ENCODE results near the gene KIF13A.

KIF13A gene

GRCh38 chr6:17785094-17785787 is 202.2 kb downstream of the KIF13A start:
- TF ChIP-seq CTCF (IDR thresholded peaks at IDR 0.05; ENCODE audit: insufficient read depth, missing control alignments) = no peak
- FAIRE-seq = no peak

DNA sequence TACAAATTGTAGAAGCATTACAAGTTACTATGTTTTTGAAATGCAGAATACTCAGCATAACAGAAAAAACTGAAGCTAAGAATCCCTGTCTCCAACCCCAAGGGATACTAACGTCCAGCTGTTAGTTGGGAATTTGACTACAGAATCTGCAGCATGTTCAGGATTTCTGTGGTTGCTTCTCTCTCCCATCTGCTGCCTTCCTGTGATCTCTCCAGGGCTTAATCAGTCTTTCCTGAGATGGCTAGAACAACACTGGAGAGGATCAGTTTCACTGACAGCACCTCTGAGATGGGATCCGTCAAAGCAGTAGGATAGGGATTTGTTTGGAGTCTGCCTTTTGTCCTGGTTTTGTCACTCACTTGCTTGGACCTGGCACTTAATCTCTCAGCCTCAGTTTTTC is 207.4 kb downstream of the KIF13A start:
- DNase-seq (ENCODE audit: insufficient read length, low spot score) (peak; percentile 27), FAIRE-seq (no peak)
- TF ChIP-seq CTCF (IDR thresholded peaks at IDR 0.05; ENCODE audit: insufficient read depth, missing control alignments) = no peak

More at GRCh38 chr6:17785094-17785787, 202.2 kb downstream of the KIF13A start:
- DNase-seq (ENCODE audit: insufficient read length, low spot score) = no peak

- no peak for FAIRE-seq
- no peak for TF ChIP-seq CTCF (IDR thresholded peaks at IDR 0.05; ENCODE audit: insufficient read depth, missing control alignments)
- DNase-seq (ENCODE audit: insufficient read length, low spot score) = no peak
These were observed 215.8 kb downstream of the KIF13A start for GRCh38 chr6:17771609-17772008.

DNA sequence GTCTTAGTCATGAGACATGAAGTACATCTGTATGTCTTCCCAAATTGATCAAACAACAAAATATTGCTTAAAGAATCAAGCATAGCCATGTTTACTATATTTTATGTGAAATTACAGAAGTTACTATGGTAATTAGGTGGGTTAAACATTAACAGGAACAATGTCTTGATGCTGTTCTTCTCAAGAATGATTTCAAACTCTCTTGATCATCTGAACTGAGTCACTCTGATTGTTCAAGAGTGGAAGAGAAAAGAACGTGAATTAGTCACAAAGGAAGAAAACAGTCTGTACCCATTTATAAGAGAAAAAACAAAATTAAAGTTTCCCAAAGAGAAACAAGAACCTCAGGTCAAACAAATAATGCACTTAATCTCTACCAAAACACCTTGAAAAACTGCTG is 218.6 kb downstream of the KIF13A start:
- no peak for FAIRE-seq

GRCh38 chr6:17768388-17768787 is 219.0 kb downstream of the KIF13A start:
- TF ChIP-seq CTCF (IDR thresholded peaks at IDR 0.05; ENCODE audit: insufficient read depth, missing control alignments) = no peak
- FAIRE-seq = no peak
- no peak for DNase-seq (ENCODE audit: insufficient read length, low spot score)

More for the DNA sequence above, 218.6 kb downstream of the KIF13A start:
- TF ChIP-seq CTCF (IDR thresholded peaks at IDR 0.05; ENCODE audit: insufficient read depth, missing control alignments) = no peak
- no peak for DNase-seq (ENCODE audit: insufficient read length, low spot score)

DNA sequence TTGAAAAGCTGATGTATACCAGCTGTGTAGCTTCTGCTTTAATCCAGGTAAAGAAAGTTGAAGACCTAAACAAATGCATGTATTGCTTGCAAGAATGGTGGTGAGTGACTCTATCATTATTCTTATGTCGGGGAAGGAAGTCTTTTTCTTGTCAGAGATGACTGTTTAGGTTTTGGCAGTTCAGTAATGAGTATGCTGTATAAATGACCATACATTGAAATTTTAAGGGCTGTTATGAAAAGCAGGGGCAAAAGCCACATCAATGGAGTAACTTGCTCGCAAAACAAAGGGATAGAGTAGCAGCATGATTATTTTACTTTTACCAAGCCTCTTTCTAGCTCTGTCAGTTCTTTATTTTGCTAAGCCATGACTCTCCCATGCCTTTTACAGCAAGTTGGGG is 224.8 kb downstream of the KIF13A start:
- no peak for DNase-seq (ENCODE audit: insufficient read length, low spot score)
- TF ChIP-seq CTCF (IDR thresholded peaks at IDR 0.05; ENCODE audit: insufficient read depth, missing control alignments) = no peak
- FAIRE-seq = no peak

DNA sequence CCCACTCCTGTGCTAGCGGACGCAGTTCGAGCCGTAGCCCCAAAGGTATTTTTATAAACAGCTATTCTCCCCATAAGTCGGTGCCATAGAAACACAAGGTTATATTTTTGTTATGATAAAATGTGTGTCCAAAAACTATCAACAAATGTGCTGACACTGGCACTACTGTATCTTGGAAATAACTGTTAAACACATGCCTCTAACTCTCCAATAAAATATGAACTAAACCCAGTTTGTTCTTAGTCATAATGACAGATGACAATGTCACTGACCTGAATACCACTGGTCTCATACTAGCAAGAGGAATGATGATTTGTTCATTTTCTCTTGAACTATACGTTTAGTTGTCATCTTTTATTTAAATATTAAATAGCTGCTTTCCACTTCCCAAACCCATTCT is 229.3 kb downstream of the KIF13A start:
- no peak for TF ChIP-seq CTCF (IDR thresholded peaks at IDR 0.05; ENCODE audit: insufficient read depth, missing control alignments)
- DNase-seq (ENCODE audit: insufficient read length, low spot score) (no peak), FAIRE-seq (no peak)

Measured in D721Med (cell line).